AG09319 (cell line): ENCODE measurements around the gene RESP18.

Experiments used
- DNase-seq: peaks from one replicate; pipeline ENCODE4 v3.0.0-alpha.2; 2010; ENCODE audit warnings: low read depth; ENCODE audit errors: extremely low read depth
- TF ChIP-seq, protein P1 (sequence below): IDR thresholded peaks from 2 replicates; pipeline ENCODE4 v1.5.1; 2011; ENCODE audit warnings: low read depth, mild to moderate bottlenecking, inconsistent platforms, low read length, moderate library complexity

Gene RESP18

DNA sequence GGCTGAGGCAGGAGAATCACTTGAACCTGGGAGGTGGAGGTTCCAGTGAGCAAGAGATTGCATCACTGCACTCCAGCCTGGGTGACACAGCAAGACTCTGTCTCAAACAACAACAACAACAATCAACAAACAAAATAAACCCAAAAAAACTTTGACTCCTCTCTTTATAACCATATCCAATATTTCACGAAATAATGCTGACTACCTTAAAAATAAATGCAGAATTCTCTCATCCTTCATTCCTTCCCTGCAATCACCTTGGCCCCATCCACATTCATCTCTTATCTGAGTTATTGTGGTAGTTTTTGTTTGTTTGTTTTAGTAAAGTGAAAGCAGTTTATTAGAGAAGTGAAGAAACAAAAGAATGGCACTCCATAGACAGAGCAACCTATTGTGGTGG lies 26.5 kb downstream of the RESP18 start:
- TF ChIP-seq, protein P1, sequence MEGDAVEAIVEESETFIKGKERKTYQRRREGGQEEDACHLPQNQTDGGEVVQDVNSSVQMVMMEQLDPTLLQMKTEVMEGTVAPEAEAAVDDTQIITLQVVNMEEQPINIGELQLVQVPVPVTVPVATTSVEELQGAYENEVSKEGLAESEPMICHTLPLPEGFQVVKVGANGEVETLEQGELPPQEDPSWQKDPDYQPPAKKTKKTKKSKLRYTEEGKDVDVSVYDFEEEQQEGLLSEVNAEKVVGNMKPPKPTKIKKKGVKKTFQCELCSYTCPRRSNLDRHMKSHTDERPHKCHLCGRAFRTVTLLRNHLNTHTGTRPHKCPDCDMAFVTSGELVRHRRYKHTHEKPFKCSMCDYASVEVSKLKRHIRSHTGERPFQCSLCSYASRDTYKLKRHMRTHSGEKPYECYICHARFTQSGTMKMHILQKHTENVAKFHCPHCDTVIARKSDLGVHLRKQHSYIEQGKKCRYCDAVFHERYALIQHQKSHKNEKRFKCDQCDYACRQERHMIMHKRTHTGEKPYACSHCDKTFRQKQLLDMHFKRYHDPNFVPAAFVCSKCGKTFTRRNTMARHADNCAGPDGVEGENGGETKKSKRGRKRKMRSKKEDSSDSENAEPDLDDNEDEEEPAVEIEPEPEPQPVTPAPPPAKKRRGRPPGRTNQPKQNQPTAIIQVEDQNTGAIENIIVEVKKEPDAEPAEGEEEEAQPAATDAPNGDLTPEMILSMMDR, result no peak
- DNase-seq, result no peak

- DNase-seq, result no peak
- TF ChIP-seq, protein P1, result no peak
Observed at GRCh38 chr2:219304223-219304622, 28.3 kb downstream of the RESP18 start.

- TF ChIP-seq, protein P1, result no peak
Observed at GRCh38 chr2:219302412-219302968, 30.1 kb downstream of the RESP18 start.

DNA sequence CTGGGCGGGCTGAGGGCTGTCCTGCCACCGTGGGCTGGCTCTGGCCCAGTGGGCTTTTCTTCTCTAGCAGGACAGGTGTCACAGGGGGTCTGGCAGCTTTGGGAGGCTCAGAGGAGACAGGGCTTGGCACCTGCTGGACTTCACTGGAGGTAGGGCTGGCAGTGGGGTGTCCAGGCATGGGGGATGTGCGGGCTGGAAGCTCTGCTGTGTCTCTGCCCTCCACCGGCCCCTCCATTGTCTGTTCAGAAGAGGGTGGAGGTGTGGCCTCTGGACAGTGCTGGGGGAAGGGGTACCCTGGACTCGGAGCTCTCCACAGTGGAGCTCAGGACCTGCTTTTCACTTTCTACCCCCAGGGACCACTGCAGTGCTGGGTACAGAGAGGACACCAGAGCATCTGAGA lies 32.5 kb downstream of the RESP18 start:
- TF ChIP-seq, protein P1, result no peak
- DNase-seq, result no peak

More at GRCh38 chr2:219302412-219302968, 30.1 kb downstream of the RESP18 start:
- DNase-seq, result no peak

GRCh38 chr2:219299372-219299760 lies 33.2 kb downstream of the RESP18 start:
- no peak for DNase-seq
- TF ChIP-seq, protein P1, result no peak

DNA sequence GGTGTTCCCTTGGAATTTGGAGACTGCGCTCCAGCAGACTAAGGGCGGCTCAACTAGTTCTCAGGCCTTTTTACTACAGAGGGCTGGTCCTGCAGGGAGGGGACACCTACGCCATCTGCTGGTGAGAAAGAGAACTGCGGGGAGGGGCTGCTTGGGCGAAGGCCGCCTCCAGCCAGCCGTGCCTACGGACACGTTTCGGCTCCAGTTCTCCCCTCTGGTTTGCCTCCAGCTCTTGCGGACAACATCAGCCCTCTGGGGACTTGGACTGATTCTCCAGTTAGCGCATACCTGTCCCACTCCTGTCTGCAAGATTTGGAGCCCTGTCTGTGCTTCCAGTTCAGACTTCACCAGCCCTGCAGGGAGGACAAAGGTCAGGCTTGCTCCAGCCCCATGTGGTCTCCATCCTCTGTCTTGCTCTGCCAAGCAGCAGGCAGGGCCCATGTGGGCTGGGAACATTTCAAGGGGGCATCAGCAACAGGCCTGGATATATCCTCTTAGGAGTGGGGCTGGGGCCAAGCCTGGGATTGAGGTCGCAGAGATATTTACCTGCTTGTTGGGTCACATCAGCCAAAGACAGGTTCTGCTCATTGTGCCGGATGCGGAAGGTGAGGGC lies 33.7 kb downstream of the RESP18 start:
- TF ChIP-seq, protein P1, result peak; percentile 98
- peak; percentile 34 for DNase-seq

DNA sequence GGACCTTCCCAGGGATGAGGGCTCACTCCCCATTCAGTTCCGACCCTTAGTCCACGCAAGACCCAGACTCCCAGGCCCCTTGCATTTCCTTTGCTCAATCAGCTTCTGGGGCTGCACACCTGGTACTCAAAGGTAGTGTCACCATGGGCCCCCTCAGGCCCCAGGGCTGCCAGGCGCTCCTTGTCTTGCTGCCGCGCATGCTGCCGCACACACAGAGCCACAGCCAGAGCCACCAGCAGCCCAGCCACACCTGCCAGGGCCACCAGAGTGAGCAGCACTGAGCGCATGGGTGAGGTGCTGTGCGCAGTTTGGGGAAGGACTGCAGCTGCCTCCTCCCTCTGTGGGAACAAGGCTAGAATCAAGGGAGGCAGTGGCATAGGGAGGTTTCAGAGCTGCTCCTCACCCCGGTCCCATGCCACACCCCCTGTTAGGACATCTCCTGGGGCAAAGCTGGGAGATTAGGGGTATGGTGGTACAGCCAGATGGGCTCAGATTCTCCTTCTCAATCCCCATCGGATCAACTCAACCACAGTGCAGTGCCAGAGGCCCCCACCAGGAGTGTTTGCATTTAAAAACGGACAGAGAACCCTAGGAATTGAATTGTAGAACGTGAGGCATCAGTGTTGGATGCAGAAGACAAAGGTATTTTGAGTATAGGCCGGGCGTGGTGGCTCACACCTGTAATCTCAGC lies 34.6 kb downstream of the RESP18 start:
- no peak for DNase-seq
- TF ChIP-seq, protein P1, result no peak; the same call in 1 of the 2 replicates
